ENCODE results near the gene LDHAL6B.

LDHAL6B gene

GRCh38 chr15:59194639-59195325 is 11.9 kb upstream of the LDHAL6B start:
- DNase-seq (ENCODE audit: low read depth, low spot score), result no peak
- no peak for TF ChIP-seq CTCF (IDR thresholded peaks at IDR 0.05; ENCODE audit: insufficient read depth, low read length, missing control alignments)
- H3K4me3 ChIP-seq (ENCODE audit: low read depth, low read length), result no peak overlapping the region
- CTCF ChIA-PET, result interaction anchor here (1.0 kb wide), 1 partner anchor 25 kb away, joined by 5 read pairs; no protein-coding TSS in a partner anchor
- POLR2A ChIA-PET, result no interaction called here

- no peak overlapping the region for H3K4me3 ChIP-seq (ENCODE audit: low read depth, low read length)
- no peak for TF ChIP-seq CTCF (IDR thresholded peaks at IDR 0.05; ENCODE audit: insufficient read depth, low read length, missing control alignments)
- ChIA-PET POLR2A (no interaction called here), CTCF (no interaction called here)
- DNase-seq (ENCODE audit: low read depth, low spot score), result no peak
Measured at GRCh38 chr15:59196416-59196815, 10.2 kb upstream of the LDHAL6B start.

- ChIA-PET CTCF (interaction anchor here (0.8 kb wide), 1 partner anchor 151 kb away, joined by 3 read pairs; no protein-coding TSS in a partner anchor), POLR2A (interaction anchor here (1.0 kb wide), 1 partner anchor 35 kb away, joined by 3 read pairs; no protein-coding TSS in a partner anchor)
- DNase-seq (ENCODE audit: low read depth, low spot score), result no peak
- TF ChIP-seq CTCF (IDR thresholded peaks at IDR 0.05; ENCODE audit: insufficient read depth, low read length, missing control alignments), result no peak
- no peak overlapping the region for H3K4me3 ChIP-seq (ENCODE audit: low read depth, low read length)
Measured at GRCh38 chr15:59197454-59197853, 9.2 kb upstream of the LDHAL6B start.

- DNase-seq (ENCODE audit: low read depth, low spot score), result no peak
- ChIA-PET POLR2A (interaction anchor here (1.0 kb wide), 1 partner anchor 173 kb away, joined by 3 read pairs; the partner anchor contains the start of gene MYO1E), CTCF (interaction anchor here (1.2 kb wide), 2 partner anchors 8 to 34 kb away, joined by 3 to 4 read pairs; no protein-coding TSS in a partner anchor)
- no peak overlapping the region for H3K4me3 ChIP-seq (ENCODE audit: low read depth, low read length)
- TF ChIP-seq CTCF (IDR thresholded peaks at IDR 0.05; ENCODE audit: insufficient read depth, low read length, missing control alignments), result no peak
Measured at GRCh38 chr15:59199626-59200465, 6.8 kb upstream of the LDHAL6B start.

DNA sequence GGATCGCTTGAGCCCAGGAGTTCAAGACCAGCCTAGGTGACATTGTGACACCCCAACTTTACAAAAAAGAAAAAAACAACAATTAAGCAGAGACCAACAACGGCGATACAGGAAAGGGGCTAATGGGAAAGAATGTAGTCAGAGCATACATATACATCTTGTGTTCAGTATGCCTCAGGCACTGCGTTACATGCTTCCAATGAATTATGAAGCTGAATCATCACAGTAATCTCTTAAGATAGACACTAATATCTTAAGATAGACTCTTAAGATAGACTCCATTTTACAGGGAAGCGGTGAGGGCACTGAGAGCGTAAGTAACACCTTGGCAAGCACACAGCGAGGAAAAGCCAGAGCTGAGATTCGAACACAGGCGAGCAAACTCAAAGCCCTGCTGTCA is 6.1 kb upstream of the LDHAL6B start:
- no peak for DNase-seq (ENCODE audit: low read depth, low spot score)
- no peak for TF ChIP-seq CTCF (IDR thresholded peaks at IDR 0.05; ENCODE audit: insufficient read depth, low read length, missing control alignments)
- ChIA-PET POLR2A (interaction anchor here (1.0 kb wide), 1 partner anchor 172 kb away, joined by 3 read pairs; the partner anchor contains the start of gene MYO1E), CTCF (interaction anchor here (0.7 to 1.2 kb wide), 2 partner anchors 26 to 34 kb away, joined by 3 read pairs; no protein-coding TSS in a partner anchor)
- H3K4me3 ChIP-seq (ENCODE audit: low read depth, low read length), result no peak overlapping the region

DNA sequence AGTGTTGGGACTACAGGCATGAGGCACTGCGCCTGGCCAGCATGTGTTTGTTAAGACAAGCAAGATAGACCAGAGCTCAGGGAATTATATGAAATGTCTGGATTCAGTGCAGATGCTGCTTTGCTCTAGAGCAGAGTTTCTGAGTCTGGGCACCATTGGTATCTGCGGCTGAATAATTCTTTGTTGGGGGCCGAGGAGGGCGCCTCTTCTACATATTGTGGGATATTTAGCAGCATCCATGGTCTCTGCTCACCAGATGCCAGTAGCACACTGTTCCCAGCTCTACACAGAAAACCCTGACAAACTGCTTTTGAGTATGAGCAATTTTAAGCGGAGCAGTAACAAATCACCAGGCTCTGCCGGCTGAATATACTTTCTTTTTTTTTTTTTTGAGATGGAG is 3.6 kb upstream of the LDHAL6B start:
- no peak for TF ChIP-seq CTCF (IDR thresholded peaks at IDR 0.05; ENCODE audit: insufficient read depth, low read length, missing control alignments)
- ChIA-PET CTCF (no interaction called here), POLR2A (no interaction called here)
- no peak for DNase-seq (ENCODE audit: low read depth, low spot score)
- H3K4me3 ChIP-seq (ENCODE audit: low read depth, low read length), result no peak overlapping the region
